Lung (tissue), 12 donors: Measurements from ENCODE around the gene LRRC55. TPM values are rescaled to one million over a fixed set of nuclear protein-coding genes. Genes with fewer than 3 reads are reported as not detected.

Source experiments
- ATAC-seq: fragments of 200-7000 bp; cut with Tn5 transposase; one replicate; pipeline ENCODE4 v1.9.1; 2020; ENCODE audit warnings: moderate number of reproducible peaks; ENCODE audit not compliant: insufficient read depth, low FRiP score
- DNase-seq, 3 donors: peaks; one replicate each; pipeline ENCODE4 v3.0.0-alpha.2; 2013 to 2017
- H3K27ac ChIP-seq, 2 donors: one replicate each; pipeline ENCODE4 v1.5.1; 2013; ENCODE audit warnings: mild to moderate bottlenecking in 2 of 2, moderate library complexity in 2 of 2, control low read depth in 1 of 2, inconsistent platforms in 1 of 2, low read depth in 1 of 2, low read length in 1 of 2
- H3K27me3 ChIP-seq, 3 donors: one replicate each; pipeline ENCODE4 v1.5.1; 2013; ENCODE audit warnings: low read length in 2 of 3; ENCODE audit not compliant: control insufficient read depth in 3 of 3, insufficient read depth in 3 of 3
- H3K36me3 ChIP-seq, 4 donors: one replicate each; pipeline ENCODE4 v1.5.1; 2013; ENCODE audit warnings: low read length in 4 of 4, mild to moderate bottlenecking in 1 of 4, moderate library complexity in 1 of 4; ENCODE audit not compliant: control insufficient read depth in 4 of 4, insufficient read depth in 4 of 4
- H3K4me1 ChIP-seq, 5 donors: one replicate each; pipeline ENCODE4 v1.5.1; 2013; ENCODE audit warnings: low read length in 5 of 5, mild to moderate bottlenecking in 2 of 5, moderate library complexity in 1 of 5; ENCODE audit not compliant: control insufficient read depth in 5 of 5, insufficient read depth in 5 of 5
- H3K4me3 ChIP-seq: one replicate; pipeline ENCODE4 v1.5.1; 2013; ENCODE audit warnings: mild to moderate bottlenecking, control low read depth, moderate library complexity
- H3K9ac ChIP-seq, 2 donors: one replicate each; pipeline ENCODE4 v1.5.1; 2013; ENCODE audit warnings: low read length in 2 of 2, control low read depth in 1 of 2; ENCODE audit not compliant: insufficient read depth in 1 of 2
- H3K9me3 ChIP-seq, 4 donors: one replicate each; pipeline ENCODE4 v1.5.1; 2013; ENCODE audit warnings: low read length in 3 of 4, mild to moderate bottlenecking in 1 of 4, moderate library complexity in 1 of 4; ENCODE audit not compliant: control insufficient read depth in 4 of 4, insufficient read depth in 3 of 4
- CTCF ChIP-seq: IDR thresholded peaks from 2 replicates; pipeline ENCODE4 v1.5.1; 2012; ENCODE audit warnings: mild to moderate bottlenecking; ENCODE audit errors: control extremely low read depth, extremely low read depth
- WGBS, 2 donors: extraction: QIAGEN DNeasy Blood & Tissue Kit; methylation state at CpG; one replicate each; pipeline ENCODE4 v1.1.7; 2013; 5-methylcytosine and 5-hydroxymethylcytosine counted together
- polyA plus RNA-seq, 2 donors: library from polyadenylated mRNA; stranded (reverse); fragments of 200-250 nt; gene quantifications; one replicate each; pipeline ENCODE4 v1.2.1, GENCODE V29; 2013
- total RNA-seq, 2 donors: library from RNA; depleted of rRNA in 1 of 2; stranded (reverse); fragments of >200 nt in 1 of 2; gene quantifications; one replicate each; pipeline ENCODE4 v1.2.1, GENCODE V29; 2014 to 2021
- donor health status: control.
- donor health status: control.
- donor health status: Bipolar disorder and iron deficiency.
- donor health status: healthy.
- donor health status: DM: yes; HTN: yes; CAD: no.

The LRRC55 gene
- total and polyA plus RNA-seq, 4 donors = 0.02 to 2.9 (median 0.09) TPM

- DNase-seq (no peak), ATAC-seq (no peak)
- no peak for TF ChIP-seq CTCF
- Histone ChIP-seq H3K36me3 (no peaks in the 10 kb centered on the region), H3K27ac (peak overlapping the region in 1 of 2 donors; percentile 26), H3K27me3 (no peaks in the 10 kb centered on the region), H3K4me3 (no peak overlapping the region), H3K9me3 (no peaks in the 10 kb centered on the region), H3K9ac (no peak overlapping the region), H3K4me1 (peaks cover 2 to 15% (median 13%) of the 10 kb centered on the region in 5 donors)
- 66 to 68% methylated on average over 6 of the region's 6 CpGs for WGBS, 2 donors
Measured at GRCh38 chr11:57196596-57196995, 14.8 kb downstream of the LRRC55 start.

GRCh38 chr11:57197762-57198161 is 16.0 kb downstream of the LRRC55 start:
- Histone ChIP-seq H3K4me3 (no peak overlapping the region), H3K27ac (no peak overlapping the region), H3K4me1 (peaks cover 5 to 25% (median 15%) of the 10 kb centered on the region in 5 donors), H3K9ac (no peak overlapping the region), H3K27me3 (no peaks in the 10 kb centered on the region), H3K36me3 (no peaks in the 10 kb centered on the region), H3K9me3 (no peaks in the 10 kb centered on the region)
- no peak for TF ChIP-seq CTCF
- no peak for DNase-seq
- WGBS, 2 donors = 78 to 90% methylated on average over 2 of the region's 2 CpGs
- ATAC-seq = no peak

GRCh38 chr11:57199330-57199729 is 17.6 kb downstream of the LRRC55 start:
- Histone ChIP-seq H3K27me3 (no peaks in the 10 kb centered on the region), H3K9ac (no peak overlapping the region), H3K4me1 (peaks cover 8 to 37% (median 15%) of the 10 kb centered on the region in 5 donors), H3K4me3 (no peak overlapping the region), H3K9me3 (no peaks in the 10 kb centered on the region), H3K36me3 (no peaks in the 10 kb centered on the region), H3K27ac (no peak overlapping the region)
- ATAC-seq (no peak), DNase-seq (no peak)
- no peak for TF ChIP-seq CTCF
- WGBS, 2 donors = 94 to 96% methylated on average over 11 of the region's 11 CpGs

GRCh38 chr11:57200917-57201316 is 19.2 kb downstream of the LRRC55 start:
- Histone ChIP-seq H3K9me3 (no peaks in the 10 kb centered on the region), H3K27me3 (no peaks in the 10 kb centered on the region), H3K27ac (peak overlapping the region in 1 of 2 donors; percentile 58), H3K4me3 (no peak overlapping the region), H3K4me1 (peaks cover 7 to 47% (median 16%) of the 10 kb centered on the region in 5 donors), H3K9ac (no peak overlapping the region), H3K36me3 (no peaks in the 10 kb centered on the region)
- WGBS, 2 donors = 35 to 46% methylated on average over 7 of the region's 7 CpGs
- no peak for TF ChIP-seq CTCF
- DNase-seq (no peak), ATAC-seq (no peak)
